ENCODE results near the gene CEP63.
"Not testable (repeated sequence)": the region's sequence is repeated elsewhere in the genome, so short reads cannot be mapped to it uniquely, and the experiment has no call there.

Gene CEP63

DNA sequence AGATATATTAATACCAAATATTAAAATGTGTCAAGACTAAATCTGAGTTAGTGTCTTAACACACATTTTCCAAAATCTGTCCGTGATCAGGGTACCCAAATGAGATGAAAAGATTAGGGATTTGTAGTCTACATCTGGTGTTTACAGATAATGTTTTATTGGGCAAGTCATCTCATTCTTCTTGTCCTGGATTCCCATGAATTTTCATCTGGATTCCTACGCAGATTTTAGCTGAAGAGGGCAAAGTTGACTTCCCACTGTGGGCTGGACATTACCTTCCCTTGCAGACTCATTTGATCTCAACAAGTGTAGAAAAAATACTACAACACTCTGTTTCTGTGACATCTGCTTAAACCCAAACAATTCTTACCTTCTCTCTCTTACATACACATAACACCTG lies 79.1 kb downstream of the CEP63 start:
- TF ChIP-seq, protein P1, sequence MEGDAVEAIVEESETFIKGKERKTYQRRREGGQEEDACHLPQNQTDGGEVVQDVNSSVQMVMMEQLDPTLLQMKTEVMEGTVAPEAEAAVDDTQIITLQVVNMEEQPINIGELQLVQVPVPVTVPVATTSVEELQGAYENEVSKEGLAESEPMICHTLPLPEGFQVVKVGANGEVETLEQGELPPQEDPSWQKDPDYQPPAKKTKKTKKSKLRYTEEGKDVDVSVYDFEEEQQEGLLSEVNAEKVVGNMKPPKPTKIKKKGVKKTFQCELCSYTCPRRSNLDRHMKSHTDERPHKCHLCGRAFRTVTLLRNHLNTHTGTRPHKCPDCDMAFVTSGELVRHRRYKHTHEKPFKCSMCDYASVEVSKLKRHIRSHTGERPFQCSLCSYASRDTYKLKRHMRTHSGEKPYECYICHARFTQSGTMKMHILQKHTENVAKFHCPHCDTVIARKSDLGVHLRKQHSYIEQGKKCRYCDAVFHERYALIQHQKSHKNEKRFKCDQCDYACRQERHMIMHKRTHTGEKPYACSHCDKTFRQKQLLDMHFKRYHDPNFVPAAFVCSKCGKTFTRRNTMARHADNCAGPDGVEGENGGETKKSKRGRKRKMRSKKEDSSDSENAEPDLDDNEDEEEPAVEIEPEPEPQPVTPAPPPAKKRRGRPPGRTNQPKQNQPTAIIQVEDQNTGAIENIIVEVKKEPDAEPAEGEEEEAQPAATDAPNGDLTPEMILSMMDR (IDR thresholded peaks at IDR 0.05; ENCODE audit: extremely low read depth, insufficient read depth, missing control alignments), result no peak
- no peak for DNase-seq (ENCODE audit: low spot score)
- in situ Hi-C loops (cut with MboI; ENCODE audit: low pct_unique_long_range_greater_than_20kb, low sequenced_read_pairs, unreplicated experiment), result no loop called here

DNA sequence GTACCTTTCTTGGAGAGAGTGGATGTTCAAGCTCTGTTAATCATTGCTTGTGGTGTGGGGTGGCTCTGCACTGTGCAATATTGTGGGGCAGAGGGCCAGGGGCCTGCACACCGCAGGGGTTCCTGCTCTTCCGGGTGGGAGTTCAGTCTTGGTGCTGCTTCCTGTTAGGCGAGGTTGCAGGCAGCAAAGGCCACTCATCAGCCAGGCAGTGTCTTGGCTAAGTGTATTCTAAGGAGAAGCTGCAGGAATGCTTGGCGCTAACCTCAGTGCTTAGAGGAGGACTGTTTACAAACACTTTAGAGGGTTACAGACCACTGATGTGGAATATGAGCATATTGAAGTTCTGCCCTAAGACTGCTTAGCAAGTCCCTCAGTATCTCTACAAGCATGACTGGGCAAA lies 81.7 kb downstream of the CEP63 start:
- TF ChIP-seq, protein P1 (IDR thresholded peaks at IDR 0.05; ENCODE audit: extremely low read depth, insufficient read depth, missing control alignments), result no peak
- no peak for DNase-seq (ENCODE audit: low spot score)
- in situ Hi-C loops (cut with MboI; ENCODE audit: low pct_unique_long_range_greater_than_20kb, low sequenced_read_pairs, unreplicated experiment), result no loop called here

DNA sequence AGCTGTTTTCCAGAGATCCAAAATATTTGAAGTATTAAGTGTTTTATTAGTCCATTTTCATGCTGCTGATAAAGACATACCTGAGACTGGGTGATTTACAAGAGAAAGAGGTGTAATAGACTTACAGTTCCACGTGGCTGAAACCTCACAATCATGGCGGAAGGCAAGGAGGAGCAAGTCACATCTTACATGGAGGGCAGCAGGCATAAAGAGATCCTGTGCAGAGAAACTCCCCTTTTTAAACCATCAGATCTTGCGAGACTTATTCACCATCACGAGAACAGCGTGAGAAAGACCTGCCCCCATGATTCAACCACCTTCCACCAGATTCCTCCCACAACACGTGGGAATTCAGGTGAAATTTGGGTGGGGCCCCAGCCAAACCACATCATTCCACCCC lies 82.9 kb downstream of the CEP63 start:
- TF ChIP-seq, protein P1 (IDR thresholded peaks at IDR 0.05; ENCODE audit: extremely low read depth, insufficient read depth, missing control alignments), result no peak
- in situ Hi-C loops (cut with MboI; ENCODE audit: low pct_unique_long_range_greater_than_20kb, low sequenced_read_pairs, unreplicated experiment), result no loop called here
- DNase-seq (ENCODE audit: low spot score), result no peak

GRCh38 chr3:134569899-134570298 lies 84.0 kb downstream of the CEP63 start:
- in situ Hi-C loops (cut with MboI; ENCODE audit: low pct_unique_long_range_greater_than_20kb, low sequenced_read_pairs, unreplicated experiment), result not testable (repeated sequence)

GRCh38 chr3:134576426-134576825 lies 90.6 kb downstream of the CEP63 start:
- TF ChIP-seq, protein P1 (IDR thresholded peaks at IDR 0.05; ENCODE audit: extremely low read depth, insufficient read depth, missing control alignments), result no peak
- in situ Hi-C loops (cut with MboI; ENCODE audit: low pct_unique_long_range_greater_than_20kb, low sequenced_read_pairs, unreplicated experiment), result no loop called here
- DNase-seq (ENCODE audit: low spot score), result no peak

More at GRCh38 chr3:134569899-134570298, 84.0 kb downstream of the CEP63 start:
- DNase-seq (ENCODE audit: low spot score), result not testable (repeated sequence)

GRCh38 chr3:134576831-134577230 lies 91.0 kb downstream of the CEP63 start:
- in situ Hi-C loops (cut with MboI; ENCODE audit: low pct_unique_long_range_greater_than_20kb, low sequenced_read_pairs, unreplicated experiment), result no loop called here
- DNase-seq (ENCODE audit: low spot score), result no peak
- TF ChIP-seq, protein P1 (IDR thresholded peaks at IDR 0.05; ENCODE audit: extremely low read depth, insufficient read depth, missing control alignments), result no peak

- no peak for DNase-seq (ENCODE audit: low spot score)
- TF ChIP-seq, protein P1 (IDR thresholded peaks at IDR 0.05; ENCODE audit: extremely low read depth, insufficient read depth, missing control alignments), result no peak
- in situ Hi-C loops (cut with MboI; ENCODE audit: low pct_unique_long_range_greater_than_20kb, low sequenced_read_pairs, unreplicated experiment), result no loop called here
Observed at GRCh38 chr3:134579141-134579665, 93.3 kb downstream of the CEP63 start.
